HCT116 (cell line): ENCODE results near the gene CLTA. TPM values are rescaled to one million over a fixed set of nuclear protein-coding genes. Genes with fewer than 3 reads are reported as not detected.

ENCODE experiments used
- ATAC-seq: fragments of 200-7000 bp; cut with Tn5 transposase; 2 replicates; pipeline ENCODE4 v1.9.1; 2020; ENCODE audit warnings: mild to moderate bottlenecking, moderate library complexity
- BruUV-seq: library from RNA; stranded (reverse); fragments of 400-500 nt; replicated peaks from 2 replicates; lab custom pipeline; 2021; lab: Mats Ljungman, UMichigan
- CTCF ChIA-PET: fragments of 300-600 bp; sonication (Branson Sonifier 250); formaldehyde crosslinking; loops from one replicate; lab custom pipeline; 2021; ENCODE audit warnings: antibody characterized with exemption; lab: Charles Lee
- POLR2A ChIA-PET: fragments of 300-600, 350-600 bp; sonication (Branson Sonifier 250); formaldehyde crosslinking; loops from one replicate; lab custom pipeline; 2021; ENCODE audit warnings: antibody characterized with exemption; lab: Charles Lee
- RAD21 ChIA-PET, 2 experiments: fragments of 300-600 bp; sonication (Branson Sonifier 250); formaldehyde crosslinking; loops; one replicate each; lab custom pipeline; 2023; ENCODE audit warnings: low total read pairs in 2 of 2; ENCODE audit not compliant: uncharacterized antibody in 2 of 2, unreplicated experiment in 2 of 2, low non-redundant PET in 1 of 2; lab: Charles Lee
- DNase-seq: peaks from one replicate; pipeline ENCODE4 v3.0.0-alpha.2; 2010; ENCODE audit warnings: low read depth, low spot score
- H2AFZ ChIP-seq: fragments of 200-600 bp; shearing (Covaris generic), sonication (generic); 2 replicates; pipeline ENCODE4 v1.6.1; 2017; ENCODE audit warnings: low read depth, mixed run types, mixed read lengths, antibody characterized with exemption, low read length; ENCODE audit not compliant: poor library complexity, severe bottlenecking
- H3K27ac ChIP-seq: 2 replicates; pipeline ENCODE4 v1.5.1; 2012; ENCODE audit warnings: low read depth, low read length
- H3K27me3 ChIP-seq: fragments of 200-600 bp; sonication (generic); 2 replicates; pipeline ENCODE4 v1.6.1; 2016; ENCODE audit warnings: mixed run types, low read length, mixed read lengths; ENCODE audit not compliant: insufficient read depth
- H3K36me3 ChIP-seq, 2 experiments: fragments of 200-500 bp in 1 of 2; fragments of 200-600 bp in 1 of 2; sonication (Bioruptor generic) in 1 of 2; sonication (generic) in 1 of 2; 2 replicates each; pipeline versions ENCODE4 v1.5.1 to v1.6.1; 2014 to 2016; ENCODE audit warnings: low read length in 2 of 2, inconsistent platforms in 1 of 2, mixed read lengths in 1 of 2, mixed run types in 1 of 2; ENCODE audit not compliant: insufficient read depth in 2 of 2, control insufficient read depth in 1 of 2
- H3K4me1 ChIP-seq, 2 experiments: fragments of 200-600 bp in 1 of 2; sonication (generic) in 1 of 2; 2 replicates each; pipeline versions ENCODE4 v1.5.1 to v1.6.1; 2012 to 2017; ENCODE audit warnings: low read length in 2 of 2, inconsistent platforms in 1 of 2, mild to moderate bottlenecking in 1 of 2, mixed read lengths in 1 of 2, mixed run types in 1 of 2, moderate library complexity in 1 of 2; ENCODE audit not compliant: insufficient read depth in 2 of 2, control insufficient read depth in 1 of 2
- H3K4me2 ChIP-seq: fragments of 200-600 bp; sonication (generic); 2 replicates; pipeline ENCODE4 v1.6.1; 2017; ENCODE audit warnings: mixed run types, low read length, mixed read lengths
- H3K4me3 ChIP-seq, 2 experiments: fragments of 200-600 bp in 1 of 2; sonication (generic) in 1 of 2; replicated peaks in 1 of 2; 2 replicates each; pipeline ENCODE4 v1.5.1; 2011 to 2016; ENCODE audit warnings: low read length in 2 of 2, control low read depth in 1 of 2, low read depth in 1 of 2, mild to moderate bottlenecking in 1 of 2, mixed read lengths in 1 of 2, mixed run types in 1 of 2
- H3K79me2 ChIP-seq: fragments of 200-600 bp; sonication (generic); 2 replicates; pipeline ENCODE4 v1.6.1; 2017; ENCODE audit warnings: mild to moderate bottlenecking, mixed run types, low read length, moderate library complexity, mixed read lengths; ENCODE audit not compliant: insufficient read depth
- H3K9ac ChIP-seq: fragments of 200-600 bp; sonication (generic); 2 replicates; pipeline ENCODE4 v1.6.1; 2016; ENCODE audit warnings: low read length, mixed read lengths
- H3K9me2 ChIP-seq: fragments of 200-600 bp; sonication (generic), shearing (Covaris generic); 2 replicates; pipeline ENCODE4 v1.6.1; 2017; ENCODE audit warnings: mixed run types, mild to moderate bottlenecking, moderate library complexity; ENCODE audit not compliant: insufficient read depth
- H3K9me3 ChIP-seq, 2 experiments: fragments of 200-500 bp in 1 of 2; fragments of 200-600 bp in 1 of 2; sonication (Bioruptor generic) in 1 of 2; sonication (generic) in 1 of 2; 2 replicates each; pipeline ENCODE4 v1.6.1; 2014 to 2017; ENCODE audit warnings: low read length in 2 of 2, mixed read lengths in 2 of 2, inconsistent platforms in 1 of 2, low read depth in 1 of 2, mild to moderate bottlenecking in 1 of 2, mixed run types in 1 of 2, moderate library complexity in 1 of 2; ENCODE audit not compliant: control insufficient read depth in 1 of 2, insufficient read depth in 1 of 2
- H4K20me1 ChIP-seq: fragments of 200-600 bp; sonication (generic), shearing (Covaris generic); 2 replicates; pipeline ENCODE4 v1.6.1; 2017; ENCODE audit warnings: mixed run types, mild to moderate bottlenecking, moderate library complexity; ENCODE audit not compliant: insufficient read depth
- CBX3 ChIP-seq: IDR thresholded peaks from 2 replicates; pipeline ENCODE4 v1.6.1; 2012; ENCODE audit warnings: low read depth
- CEBPB ChIP-seq: IDR thresholded peaks from 2 replicates; pipeline ENCODE4 v1.6.1; 2012; ENCODE audit warnings: low read depth
- EGR1 ChIP-seq: IDR thresholded peaks from 2 replicates; pipeline ENCODE4 v1.6.1; 2012; ENCODE audit warnings: low read depth
- ELF1 ChIP-seq: IDR thresholded peaks from 2 replicates; pipeline ENCODE4 v1.6.1; 2012; ENCODE audit warnings: low read depth, borderline replicate concordance
- EZH2 ChIP-seq: fragments of 200-600 bp; sonication (generic); IDR thresholded peaks from 2 replicates; pipeline ENCODE4 v1.6.1; 2017; ENCODE audit warnings: antibody characterized with exemption, mixed run types
- EZH2phosphoT487 ChIP-seq: fragments of 200-600 bp; IDR thresholded peaks from 2 replicates; pipeline ENCODE4 v1.6.1; 2018; ENCODE audit warnings: antibody characterized with exemption, borderline replicate concordance
- FOSL1 ChIP-seq: IDR thresholded peaks from 2 replicates; pipeline ENCODE4 v1.6.1; 2012; ENCODE audit warnings: low read depth
- POLR2A ChIP-seq: IDR thresholded peaks from 2 replicates; pipeline ENCODE4 v1.7.0; 2011; ENCODE audit warnings: borderline replicate concordance; ENCODE audit not compliant: insufficient read depth, insufficient read length; ENCODE audit errors: extremely low read depth
- POLR2AphosphoS5 ChIP-seq: IDR thresholded peaks from 2 replicates; pipeline ENCODE4 v1.6.1; 2011; ENCODE audit warnings: mild to moderate bottlenecking, low read depth, low read length, moderate library complexity
- RAD21 ChIP-seq: IDR thresholded peaks from 2 replicates; pipeline ENCODE4 v1.6.1; 2012; ENCODE audit warnings: low read depth, mild to moderate bottlenecking
- SRF ChIP-seq: IDR thresholded peaks from 2 replicates; pipeline ENCODE4 v1.6.1; 2012; ENCODE audit warnings: low read depth
- TCF7L2 ChIP-seq: IDR thresholded peaks from 2 replicates; pipeline ENCODE4 v1.7.0; 2011; ENCODE audit warnings: borderline replicate concordance, inconsistent platforms; ENCODE audit not compliant: insufficient read depth, insufficient read length; ENCODE audit errors: extremely low read depth
- YY1 ChIP-seq: IDR thresholded peaks from 2 replicates; pipeline ENCODE4 v1.6.1; 2011; ENCODE audit warnings: low read length, low read depth, moderate library complexity, mild to moderate bottlenecking; ENCODE audit not compliant: insufficient replicate concordance; ENCODE audit errors: extremely low read depth
- ZFX ChIP-seq: fragments of 450-650 bp; IDR thresholded peaks from 2 replicates; pipeline ENCODE4 v1.6.1; 2017
- ZNF274 ChIP-seq: fragments of 200-500 bp; sonication (Bioruptor generic); IDR thresholded peaks from 2 replicates; pipeline ENCODE4 v1.6.1; 2014; ENCODE audit warnings: mild to moderate bottlenecking, low read depth, low read length, inconsistent platforms
- intact Hi-C: fragments of 100-400 bp; cut with micrococcal nuclease; formaldehyde crosslinking; loops from 2 replicates; pipeline ENCODE4 v1.10.0; 2022
- total RNA-seq: library from RNA; stranded (reverse); gene quantifications from one replicate; pipeline ENCODE4 v1.2.1, GENCODE V29; 2021; ENCODE audit not compliant: unreplicated experiment
- TF ChIP-seq, protein P1 (sequence below): IDR thresholded peaks from 2 replicates; pipeline ENCODE4 v1.6.1; 2012; ENCODE audit warnings: low read depth
- TF ChIP-seq, protein P2 (sequence below): IDR thresholded peaks from 2 replicates; pipeline ENCODE4 v1.6.1; 2011; ENCODE audit warnings: mild to moderate bottlenecking, low read length, moderate library complexity; ENCODE audit not compliant: insufficient replicate concordance; ENCODE audit errors: extremely low read depth
- TF ChIP-seq, protein P3 (sequence below): IDR thresholded peaks from 2 replicates; pipeline ENCODE4 v1.6.1; 2012
- TF ChIP-seq, protein P4 (sequence below), 3 experiments: fragments of 200-600 bp in 1 of 3; sonication (generic) in 1 of 3; IDR thresholded peaks in 2 of 3; conservative IDR thresholded peaks in 1 of 3; 2 replicates each; pipeline ENCODE4 v1.5.1; 2012 to 2017; ENCODE audit warnings: low read depth in 2 of 3, low read length in 2 of 3, antibody characterized with exemption in 1 of 3, borderline replicate concordance in 1 of 3, control low read depth in 1 of 3, mild to moderate bottlenecking in 1 of 3, mixed read lengths in 1 of 3, mixed run types in 1 of 3, moderate library complexity in 1 of 3; ENCODE audit not compliant: insufficient read depth in 1 of 3

Gene CLTA
- total RNA-seq, 1 experiment from 2014 or later = 152 TPM

DNA sequence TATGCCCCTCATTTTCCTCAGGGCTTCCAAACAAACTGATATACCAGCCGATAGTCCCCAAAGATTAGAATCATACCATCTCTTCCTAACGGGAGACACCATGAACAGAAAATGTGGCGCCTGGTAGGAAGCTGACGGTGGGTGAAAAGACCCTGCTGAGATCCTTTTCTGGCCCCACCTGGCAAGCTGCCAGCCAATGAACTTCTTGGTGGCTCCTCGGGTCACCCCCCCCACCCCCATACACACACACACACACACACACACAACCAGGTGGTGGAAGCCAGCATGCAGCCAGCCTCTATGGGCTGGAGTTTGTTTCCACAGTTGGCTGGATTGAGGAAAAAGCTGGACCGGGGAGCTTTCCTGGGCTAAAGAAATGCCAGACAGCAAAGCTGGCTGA lies 26.3 kb upstream of the CLTA start:
- H3K4me3 ChIP-seq = no peak overlapping the region
- no peak overlapping the region for H3K27ac ChIP-seq
- RAD21 ChIA-PET = no interaction called here
- intact Hi-C loops = no loop called here
- ATAC-seq (no peak), DNase-seq (no peak)
- H3K9me3 ChIP-seq = no peaks in the 10 kb centered on the region
- H3K9me2 ChIP-seq = no peaks in the 10 kb centered on the region
- H3K4me2 ChIP-seq = no peak overlapping the region
- no peaks in the 10 kb centered on the region for H3K36me3 ChIP-seq
- no peaks in the 10 kb centered on the region for H3K27me3 ChIP-seq
- H3K4me1 ChIP-seq = peaks cover 0 to 19% of the 10 kb centered on the region in 2 experiments; a peak in 1 of 4 replicates
- no peak overlapping the region for H3K9ac ChIP-seq
- CTCF ChIA-PET = interaction anchor here (1.5 to 3.5 kb wide), 2 partner anchors 28 to 62 kb away, joined by 3 to 36 read pairs; partner anchors contain the start of gene GLIPR2
- TF ChIP-seq ZNF274 = no peak
- TF ChIP-seq, protein P1, sequence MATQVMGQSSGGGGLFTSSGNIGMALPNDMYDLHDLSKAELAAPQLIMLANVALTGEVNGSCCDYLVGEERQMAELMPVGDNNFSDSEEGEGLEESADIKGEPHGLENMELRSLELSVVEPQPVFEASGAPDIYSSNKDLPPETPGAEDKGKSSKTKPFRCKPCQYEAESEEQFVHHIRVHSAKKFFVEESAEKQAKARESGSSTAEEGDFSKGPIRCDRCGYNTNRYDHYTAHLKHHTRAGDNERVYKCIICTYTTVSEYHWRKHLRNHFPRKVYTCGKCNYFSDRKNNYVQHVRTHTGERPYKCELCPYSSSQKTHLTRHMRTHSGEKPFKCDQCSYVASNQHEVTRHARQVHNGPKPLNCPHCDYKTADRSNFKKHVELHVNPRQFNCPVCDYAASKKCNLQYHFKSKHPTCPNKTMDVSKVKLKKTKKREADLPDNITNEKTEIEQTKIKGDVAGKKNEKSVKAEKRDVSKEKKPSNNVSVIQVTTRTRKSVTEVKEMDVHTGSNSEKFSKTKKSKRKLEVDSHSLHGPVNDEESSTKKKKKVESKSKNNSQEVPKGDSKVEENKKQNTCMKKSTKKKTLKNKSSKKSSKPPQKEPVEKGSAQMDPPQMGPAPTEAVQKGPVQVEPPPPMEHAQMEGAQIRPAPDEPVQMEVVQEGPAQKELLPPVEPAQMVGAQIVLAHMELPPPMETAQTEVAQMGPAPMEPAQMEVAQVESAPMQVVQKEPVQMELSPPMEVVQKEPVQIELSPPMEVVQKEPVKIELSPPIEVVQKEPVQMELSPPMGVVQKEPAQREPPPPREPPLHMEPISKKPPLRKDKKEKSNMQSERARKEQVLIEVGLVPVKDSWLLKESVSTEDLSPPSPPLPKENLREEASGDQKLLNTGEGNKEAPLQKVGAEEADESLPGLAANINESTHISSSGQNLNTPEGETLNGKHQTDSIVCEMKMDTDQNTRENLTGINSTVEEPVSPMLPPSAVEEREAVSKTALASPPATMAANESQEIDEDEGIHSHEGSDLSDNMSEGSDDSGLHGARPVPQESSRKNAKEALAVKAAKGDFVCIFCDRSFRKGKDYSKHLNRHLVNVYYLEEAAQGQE = no peak
- TF ChIP-seq FOSL1 = no peak
- no peak for TF ChIP-seq EGR1
- TF ChIP-seq POLR2A = no peak
- TF ChIP-seq POLR2AphosphoS5 = no peak
- TF ChIP-seq, protein P2, sequence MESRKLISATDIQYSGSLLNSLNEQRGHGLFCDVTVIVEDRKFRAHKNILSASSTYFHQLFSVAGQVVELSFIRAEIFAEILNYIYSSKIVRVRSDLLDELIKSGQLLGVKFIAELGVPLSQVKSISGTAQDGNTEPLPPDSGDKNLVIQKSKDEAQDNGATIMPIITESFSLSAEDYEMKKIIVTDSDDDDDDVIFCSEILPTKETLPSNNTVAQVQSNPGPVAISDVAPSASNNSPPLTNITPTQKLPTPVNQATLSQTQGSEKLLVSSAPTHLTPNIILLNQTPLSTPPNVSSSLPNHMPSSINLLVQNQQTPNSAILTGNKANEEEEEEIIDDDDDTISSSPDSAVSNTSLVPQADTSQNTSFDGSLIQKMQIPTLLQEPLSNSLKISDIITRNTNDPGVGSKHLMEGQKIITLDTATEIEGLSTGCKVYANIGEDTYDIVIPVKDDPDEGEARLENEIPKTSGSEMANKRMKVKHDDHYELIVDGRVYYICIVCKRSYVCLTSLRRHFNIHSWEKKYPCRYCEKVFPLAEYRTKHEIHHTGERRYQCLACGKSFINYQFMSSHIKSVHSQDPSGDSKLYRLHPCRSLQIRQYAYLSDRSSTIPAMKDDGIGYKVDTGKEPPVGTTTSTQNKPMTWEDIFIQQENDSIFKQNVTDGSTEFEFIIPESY = no peak
- no peak for TF ChIP-seq CEBPB
- no peak for TF ChIP-seq ZFX
- TF ChIP-seq, protein P3, sequence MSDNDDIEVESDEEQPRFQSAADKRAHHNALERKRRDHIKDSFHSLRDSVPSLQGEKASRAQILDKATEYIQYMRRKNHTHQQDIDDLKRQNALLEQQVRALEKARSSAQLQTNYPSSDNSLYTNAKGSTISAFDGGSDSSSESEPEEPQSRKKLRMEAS = no peak
- no peak for TF ChIP-seq RAD21
- TF ChIP-seq EZH2phosphoT487 = no peak
- TF ChIP-seq ELF1 = no peak
- TF ChIP-seq SRF = no peak
- TF ChIP-seq CBX3 = no peak
- TF ChIP-seq, protein P4, sequence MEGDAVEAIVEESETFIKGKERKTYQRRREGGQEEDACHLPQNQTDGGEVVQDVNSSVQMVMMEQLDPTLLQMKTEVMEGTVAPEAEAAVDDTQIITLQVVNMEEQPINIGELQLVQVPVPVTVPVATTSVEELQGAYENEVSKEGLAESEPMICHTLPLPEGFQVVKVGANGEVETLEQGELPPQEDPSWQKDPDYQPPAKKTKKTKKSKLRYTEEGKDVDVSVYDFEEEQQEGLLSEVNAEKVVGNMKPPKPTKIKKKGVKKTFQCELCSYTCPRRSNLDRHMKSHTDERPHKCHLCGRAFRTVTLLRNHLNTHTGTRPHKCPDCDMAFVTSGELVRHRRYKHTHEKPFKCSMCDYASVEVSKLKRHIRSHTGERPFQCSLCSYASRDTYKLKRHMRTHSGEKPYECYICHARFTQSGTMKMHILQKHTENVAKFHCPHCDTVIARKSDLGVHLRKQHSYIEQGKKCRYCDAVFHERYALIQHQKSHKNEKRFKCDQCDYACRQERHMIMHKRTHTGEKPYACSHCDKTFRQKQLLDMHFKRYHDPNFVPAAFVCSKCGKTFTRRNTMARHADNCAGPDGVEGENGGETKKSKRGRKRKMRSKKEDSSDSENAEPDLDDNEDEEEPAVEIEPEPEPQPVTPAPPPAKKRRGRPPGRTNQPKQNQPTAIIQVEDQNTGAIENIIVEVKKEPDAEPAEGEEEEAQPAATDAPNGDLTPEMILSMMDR (IDR thresholded peaks at IDR 0.05 in 2 of 3, conservative IDR thresholded peaks at IDR 0.05 in 1 of 3; ENCODE audit: borderline replicate concordance in 1 of 3, insufficient read depth in 1 of 3, low read depth in 2 of 3, low read length in 2 of 3) = no peak
- TF ChIP-seq TCF7L2 = no peak
- no peak for TF ChIP-seq YY1
- TF ChIP-seq EZH2 = no peak
- H4K20me1 ChIP-seq = no peaks in the 10 kb centered on the region
- no peaks in the 10 kb centered on the region for H3K79me2 ChIP-seq
- no TSS peak for BruUV-seq
- POLR2A ChIA-PET = interaction anchor here (1.5 kb wide), 1 partner anchor 26 kb away, joined by 7 read pairs; the partner anchor contains the start of gene CLTA
- H2AFZ ChIP-seq = no peak overlapping the region
